Measurements from ENCODE around the gene GPR161. TPM values are rescaled to one million over a fixed set of nuclear protein-coding genes. Genes with fewer than 3 reads are reported as not detected.

GPR161 gene
- total and polyA plus RNA-seq, 10 of the 15 experiments (the other 5 are each of a cell fraction or from before 2014, with no cell fraction given): 0.07 to 0.49 (median 0.34) TPM; not detected in 2

- TF ChIP-seq LARP7 (IDR thresholded peaks at IDR 0.05): no peak
- TF ChIP-seq SMAD5 (IDR thresholded peaks at IDR 0.05; ENCODE audit: low read depth): no peak
- no peak for TF ChIP-seq CHD4 (IDR thresholded peaks at IDR 0.05)
- TF ChIP-seq MYC (IDR thresholded peaks at IDR 0.05; ENCODE audit: insufficient read depth, insufficient read length, insufficient replicate concordance, low read length, severe bottlenecking): no peak
These were observed 22.5 kb upstream of the GPR161 start (continued) for GRCh38 chr1:168159251-168159650.

DNA sequence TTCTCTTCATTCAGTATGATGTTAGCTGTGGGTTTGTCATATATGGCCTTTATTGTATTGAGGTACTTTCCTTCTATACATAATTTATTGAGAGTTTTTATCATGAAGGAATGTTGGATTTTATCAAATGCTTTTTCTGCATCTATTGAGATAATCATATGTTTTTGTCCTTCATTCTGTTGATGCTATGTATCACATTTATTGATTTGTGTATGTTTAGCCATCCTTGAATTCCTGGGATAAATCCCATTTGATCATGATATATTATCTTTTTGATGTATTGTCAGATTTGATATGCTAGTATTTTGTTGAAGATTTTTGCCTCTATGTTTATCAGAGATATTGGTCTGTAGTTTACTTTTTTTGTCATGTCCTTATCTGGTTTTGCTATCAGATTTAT lies 20.9 kb upstream of the GPR161 start:
- no peaks in the 10 kb centered on the region for H4K20me1 ChIP-seq (ENCODE audit: control insufficient read depth, insufficient read depth)
- no peak overlapping the region for H3K4me2 ChIP-seq (ENCODE audit: control insufficient read depth, insufficient read depth)
- H3K4me1 ChIP-seq (ENCODE audit: control insufficient read depth, insufficient read depth, low read length): no peaks in the 10 kb centered on the region
- H3K9me3 ChIP-seq (replicated peaks; ENCODE audit: control insufficient read depth, insufficient read depth, low read length): peaks cover 5% of the 10 kb centered on the region; the same call in 2 of the 3 replicates
- ChIA-PET CTCF (no interaction called here), RAD21 (ENCODE audit: unreplicated experiment) (no interaction called here), POLR2A (no interaction called here), SMC1A (ENCODE audit: uncharacterized antibody, unreplicated experiment) (no interaction called here)
- H3K4me3 ChIP-seq: no peak overlapping the region
- H3K36me3 ChIP-seq (ENCODE audit: control insufficient read depth in 2 of 2, insufficient read depth in 2 of 2, low read length in 1 of 2): no peaks in the 10 kb centered on the region
- no peaks in the 10 kb centered on the region for H3K27me3 ChIP-seq (replicated peaks in 1 of 2; ENCODE audit: control insufficient read depth in 2 of 2, insufficient read depth in 2 of 2, low read length in 1 of 2)
- no peak for DNase-seq (ENCODE audit: low read depth, low spot score)
- no TSS peak for BruUV-seq (replicated peaks)
- H3K27ac ChIP-seq (ENCODE audit: control insufficient read depth, insufficient read depth): no peak overlapping the region
- no peak overlapping the region for H2AFZ ChIP-seq (ENCODE audit: control insufficient read depth, low read depth, low read length)
- FAIRE-seq: no peak
- ATAC-seq: no peak
- no peak for TF ChIP-seq E2F8 (IDR thresholded peaks at IDR 0.05; ENCODE audit: low read depth, partially characterized antibody)
- no peak for TF ChIP-seq SPI1 (IDR thresholded peaks at IDR 0.05; ENCODE audit: borderline replicate concordance, insufficient read depth, low read depth, low read length)
- no peak for TF ChIP-seq RAD51 (IDR thresholded peaks at IDR 0.05)
- no peak for TF ChIP-seq STAT3 (IDR thresholded peaks at IDR 0.05; ENCODE audit: low read depth, low read length)
- TF ChIP-seq BCL3 (IDR thresholded peaks at IDR 0.05; ENCODE audit: borderline replicate concordance, insufficient read depth, low read depth, low read length, poor library complexity, severe bottlenecking): no peak
- no peak for TF ChIP-seq SREBF1 (IDR thresholded peaks at IDR 0.05; ENCODE audit: low read length)
- no peaks in the 10 kb centered on the region for H3K79me2 ChIP-seq (ENCODE audit: control insufficient read depth, insufficient read depth, low read length)
- H3K9ac ChIP-seq (ENCODE audit: control insufficient read depth, insufficient read depth, low read length): no peak overlapping the region
- intact Hi-C loops (cut with micrococcal nuclease; ENCODE audit: unreplicated experiment) (no loop called here), in situ Hi-C loops (cut with MboI) (no loop called here)
